H1 (cell line): ENCODE data around the gene GLIPR2. TPM values are rescaled to one million over a fixed set of nuclear protein-coding genes. Genes with fewer than 3 reads are reported as not detected.

Source experiments
- CTCF ChIA-PET: fragments of 300-600 bp; sonication (Branson Sonifier 250); formaldehyde crosslinking; loops from one replicate; lab custom pipeline; 2021; ENCODE audit not compliant: partially characterized antibody; lab: Charles Lee
- POLR2A ChIA-PET: fragments of 300-600 bp; sonication (Branson Sonifier 250); formaldehyde crosslinking; loops from one replicate; lab custom pipeline; 2021; ENCODE audit warnings: inconsistent platforms; ENCODE audit not compliant: partially characterized antibody; lab: Charles Lee
- DNase-seq, 2 experiments: peaks; one replicate each; pipeline versions ENCODE4 v3.0.0 to v3.0.0-alpha.2; 2010 to 2022; ENCODE audit warnings: low spot score in 2 of 2, low read depth in 1 of 2, mixed read lengths in 1 of 2
- FAIRE-seq: peaks from 2 replicates; lab custom pipeline; 2011; peaks lifted over from hg19 to GRCh38; lab: Jason Lieb, UNC
- H2AFZ ChIP-seq: 2 replicates; pipeline ENCODE4 v1.8.1; 2012; ENCODE audit warnings: low read length, inconsistent platforms
- H2AK5ac ChIP-seq: 2 replicates; pipeline ENCODE4 v1.6.1; 2013; ENCODE audit warnings: low read depth, low read length
- H2BK120ac ChIP-seq: replicated peaks from 2 replicates; pipeline ENCODE3; 2013; ENCODE audit warnings: low read depth, low read length, inconsistent platforms
- H2BK12ac ChIP-seq: 2 replicates; pipeline ENCODE4 v1.6.1; 2013; ENCODE audit warnings: low read depth, low read length
- H2BK15ac ChIP-seq: 2 replicates; pipeline ENCODE4 v1.6.1; 2013; ENCODE audit warnings: low read length
- H2BK20ac ChIP-seq: 2 replicates; pipeline ENCODE4 v1.6.1; 2013; ENCODE audit warnings: low read length
- H2BK5ac ChIP-seq: 2 replicates; pipeline ENCODE4 v1.6.1; 2013; ENCODE audit warnings: low read depth, low read length
- H3K14ac ChIP-seq: 2 replicates; pipeline ENCODE4 v1.6.1; 2013; ENCODE audit warnings: inconsistent platforms; ENCODE audit not compliant: insufficient read length
- H3K18ac ChIP-seq: 2 replicates; pipeline ENCODE4 v1.6.1; 2013; ENCODE audit warnings: low read length; ENCODE audit errors: extremely low read depth
- H3K23ac ChIP-seq: 2 replicates; pipeline ENCODE4 v1.6.1; 2013; ENCODE audit warnings: inconsistent platforms; ENCODE audit not compliant: insufficient read length
- H3K23me2 ChIP-seq: 2 replicates; pipeline ENCODE4 v1.6.1; 2013; ENCODE audit warnings: low read depth, low read length
- H3K27ac ChIP-seq: 2 replicates; pipeline ENCODE4 v1.6.1; 2011; ENCODE audit warnings: low read depth, low read length, inconsistent platforms
- H3K27me3 ChIP-seq, 4 experiments: replicated peaks in 1 of 4; 1 replicate in 1 of 4; 2 replicates in 3 of 4; pipeline versions ENCODE4 v1.6.1 to v1.8.1; 2011 to 2013; ENCODE audit warnings: low read length in 3 of 4, mild to moderate bottlenecking in 3 of 4, inconsistent platforms in 2 of 4, mixed read lengths in 2 of 4, moderate library complexity in 1 of 4; ENCODE audit not compliant: control insufficient read depth in 3 of 4, insufficient read depth in 3 of 4; ENCODE audit errors: extremely low read depth in 1 of 4
- H3K36me3 ChIP-seq, 4 experiments: 2 replicates each; pipeline versions ENCODE4 v1.6.1 to v1.8.1; 2011 to 2013; ENCODE audit warnings: mild to moderate bottlenecking in 4 of 4, low read length in 3 of 4, moderate library complexity in 2 of 4, control low read depth in 1 of 4, inconsistent platforms in 1 of 4; ENCODE audit not compliant: insufficient read depth in 4 of 4, control insufficient read depth in 2 of 4
- H3K4ac ChIP-seq: replicated peaks from 2 replicates; pipeline ENCODE3; 2013; ENCODE audit warnings: low read length, low read depth, mixed read lengths, inconsistent platforms; ENCODE audit not compliant: insufficient read length
- H3K4me1 ChIP-seq, 4 experiments: replicated peaks in 1 of 4; 1 replicate in 1 of 4; 2 replicates in 3 of 4; pipeline versions ENCODE4 v1.6.1 to v1.8.1; 2011 to 2013; ENCODE audit warnings: low read length in 3 of 4, inconsistent platforms in 2 of 4, mixed read lengths in 1 of 4; ENCODE audit not compliant: insufficient read depth in 4 of 4, control insufficient read depth in 3 of 4
- H3K4me2 ChIP-seq, 2 experiments: 2 replicates each; pipeline versions ENCODE4 v1.6.1 to v1.8.1; 2011 to 2013; ENCODE audit warnings: low read depth in 2 of 2, low read length in 2 of 2, control low read depth in 1 of 2, inconsistent platforms in 1 of 2, mild to moderate bottlenecking in 1 of 2; ENCODE audit not compliant: insufficient read depth in 1 of 2
- H3K4me3 ChIP-seq, 4 experiments: fragments of 200-600, 300-600 bp in 1 of 4; sonication (generic), shearing (Covaris generic), sonication (Bioruptor Twin) in 1 of 4; 2 replicates each; pipeline versions ENCODE4 v1.5.1 to v1.8.1; 2011 to 2016; ENCODE audit warnings: low read length in 4 of 4, low read depth in 3 of 4, control low read depth in 2 of 4, inconsistent platforms in 2 of 4, mild to moderate bottlenecking in 2 of 4, mixed read lengths in 1 of 4, moderate library complexity in 1 of 4; ENCODE audit not compliant: insufficient read depth in 2 of 4; ENCODE audit errors: extremely low read depth in 1 of 4
- H3K56ac ChIP-seq: replicated peaks from 2 replicates; pipeline ENCODE3; 2013; ENCODE audit warnings: low read depth, mild to moderate bottlenecking, mixed read lengths, low read length, inconsistent platforms; ENCODE audit not compliant: insufficient read length
- H3K79me1 ChIP-seq: 2 replicates; pipeline ENCODE4 v1.6.1; 2013; ENCODE audit warnings: low read depth, low read length, control low read depth
- H3K79me2 ChIP-seq, 2 experiments: 2 replicates each; pipeline versions ENCODE4 v1.6.1 to v1.8.1; 2012 to 2013; ENCODE audit warnings: low read length in 2 of 2, mild to moderate bottlenecking in 2 of 2, inconsistent platforms in 1 of 2; ENCODE audit not compliant: insufficient read depth in 2 of 2, control insufficient read depth in 1 of 2
- H3K9ac ChIP-seq, 4 experiments: replicated peaks in 1 of 4; 1 replicate in 1 of 4; 2 replicates in 3 of 4; pipeline versions ENCODE4 v1.6.1 to v1.8.1; 2011 to 2013; ENCODE audit warnings: low read depth in 3 of 4, low read length in 3 of 4, control low read depth in 2 of 4, mild to moderate bottlenecking in 2 of 4, moderate library complexity in 2 of 4, inconsistent platforms in 1 of 4; ENCODE audit errors: extremely low read depth in 1 of 4
- H3K9me3 ChIP-seq, 2 experiments: 2 replicates each; pipeline versions ENCODE4 v1.6.1 to v1.8.1; 2012 to 2013; ENCODE audit warnings: mild to moderate bottlenecking in 2 of 2, moderate library complexity in 2 of 2, control low read depth in 1 of 2, inconsistent platforms in 1 of 2, low read depth in 1 of 2, low read length in 1 of 2, mixed read lengths in 1 of 2; ENCODE audit not compliant: insufficient read depth in 2 of 2
- H4K20me1 ChIP-seq, 2 experiments: replicated peaks in 1 of 2; 2 replicates each; pipeline versions ENCODE3 to v1.8.1; 2011 to 2013; ENCODE audit warnings: inconsistent platforms in 2 of 2, low read length in 2 of 2, mild to moderate bottlenecking in 1 of 2; ENCODE audit not compliant: insufficient read depth in 2 of 2, control insufficient read depth in 1 of 2
- H4K5ac ChIP-seq: 2 replicates; pipeline ENCODE4 v1.6.1; 2013; ENCODE audit warnings: low read length, low read depth, mixed read lengths, inconsistent platforms; ENCODE audit not compliant: insufficient read length
- H4K8ac ChIP-seq: 2 replicates; pipeline ENCODE4 v1.8.0; 2013; ENCODE audit warnings: mild to moderate bottlenecking, moderate library complexity, low read length, inconsistent platforms; ENCODE audit not compliant: insufficient read depth; ENCODE audit errors: extremely low read depth
- H4K91ac ChIP-seq: replicated peaks from 2 replicates; pipeline ENCODE3; 2013; ENCODE audit warnings: low read length, mixed read lengths, inconsistent platforms; ENCODE audit not compliant: insufficient read length
- CHD1 ChIP-seq: IDR thresholded peaks from 2 replicates; pipeline ENCODE4 v1.6.1; 2012; ENCODE audit warnings: low read depth, low read length, improper control_type of control experiment
- GTF2F1 ChIP-seq: IDR thresholded peaks from 2 replicates; pipeline ENCODE4 v1.6.1; 2012; ENCODE audit warnings: low read depth, low read length, improper control_type of control experiment, borderline replicate concordance
- SP2 ChIP-seq: IDR thresholded peaks from 2 replicates; pipeline ENCODE4 v1.6.1; 2012; ENCODE audit warnings: mild to moderate bottlenecking, low read length, inconsistent platforms
- WGBS, 2 experiments: shearing (Covaris generic) in 1 of 2; methylation state at CpG; one replicate each; pipeline versions ENCODE4 v1.1.6 to v1.1.7; 2013 to 2015; ENCODE audit warnings: low lambda C conversion rate in 2 of 2, mixed read lengths in 2 of 2, inconsistent platforms in 1 of 2, low coverage in 1 of 2, missing lambda C conversion rate in 1 of 2; ENCODE audit not compliant: insufficient replicate concordance in 2 of 2, insufficient coverage in 1 of 2, insufficient read length in 1 of 2; ENCODE audit errors: extremely low coverage in 1 of 2, missing lambda C conversion rate in 1 of 2; 5-methylcytosine and 5-hydroxymethylcytosine counted together
- polyA plus RNA-seq, 7 experiments: library from polyadenylated mRNA; depleted of rRNA in 3 of 7; stranded (reverse) in 5 of 7; unstranded in 2 of 7; fragments of >200 nt in 5 of 7; fragments of 200-250 nt in 2 of 7; gene quantifications; 1 replicate in 5 of 7; 2 replicates in 1 of 7; 4 replicates in 1 of 7; pipeline versions ENCODE4 v1.2.1 to v1.2.3, GENCODE V29; 2011 to 2013; ENCODE audit warnings: missing spikeins in 2 of 7, mixed read lengths in 2 of 7
- total RNA-seq: library from RNA; stranded (reverse); fragmentation: NEBNext Ultra II Directional; extraction: Animal tissue kit (Norgen Biotek cat#: 25700); gene quantifications from 2 replicates; pipeline ENCODE4 v1.2.1, GENCODE V29; 2021

Gene GLIPR2
- total and polyA plus RNA-seq, 2 of the 8 experiments (the other 6 are each of a cell fraction or from before 2014, with no cell fraction given), result 7.9 to 12.0 TPM

- Histone ChIP-seq H3K4ac (no peak overlapping the region), H3K4me2 (no peak overlapping the region), H3K4me1 (peaks cover 0 to 4% (median 2%) of the 10 kb centered on the region in 4 experiments; a peak in 4 of 7 replicates), H4K91ac (no peak overlapping the region), H3K23me2 (peaks cover 2% of the 10 kb centered on the region; the same call in 1 of the 2 replicates), H3K23ac (no peak overlapping the region), H3K4me3 (no peak overlapping the region), H2AFZ (no peak overlapping the region), H4K8ac (peak overlapping the region; percentile 0; the same call in 1 of the 2 replicates), H4K5ac (no peak overlapping the region), H4K20me1 (no peaks in the 10 kb centered on the region), H2BK5ac (no peak overlapping the region; the same call in 1 of the 2 replicates), H3K27ac (no peak overlapping the region), H2AK5ac (no peak overlapping the region), H2BK20ac (no peak overlapping the region), H3K14ac (no peak overlapping the region), H3K9me3 (no peaks in the 10 kb centered on the region), H3K79me2 (no peaks in the 10 kb centered on the region), H3K56ac (no peak overlapping the region), H2BK15ac (no peak overlapping the region), H3K79me1 (no peaks in the 10 kb centered on the region), H2BK12ac (no peak overlapping the region), H3K27me3 (no peaks in the 10 kb centered on the region), H3K36me3 (no peaks in the 10 kb centered on the region), H2BK120ac (no peak overlapping the region), H3K9ac (no peak overlapping the region), H3K18ac (no peak overlapping the region)
- no peak for FAIRE-seq
- no peak for DNase-seq
- POLR2A ChIA-PET, result interaction anchor here (1.6 kb wide), 1 partner anchor 21 kb away, joined by 5 read pairs; the partner anchor contains the start of gene CLTA
- WGBS, 2 experiments, result 89% methylated on average over 17 of the region's 17 CpGs; no CpG with 5 or more reads in 1 of the 2 experiments
- CTCF ChIA-PET, result interaction anchor here (0.6 to 10.2 kb wide), 13 partner anchors 9 to 255 kb away, joined by 3 to 153 read pairs (median 4); partner anchors contain the start of gene GLIPR2
- TF ChIP-seq CHD1 (no peak), GTF2F1 (no peak), SP2 (no peak)
Measured at GRCh38 chr9:36169708-36170107, 33.2 kb downstream of the GLIPR2 start.
